ENCODE data around the gene LRBA. TPM values are rescaled to one million over a fixed set of nuclear protein-coding genes. Genes with fewer than 3 reads are reported as not detected.

LRBA gene
- total and polyA plus RNA-seq, 4 donors = 8.2 to 69.8 (median 32.8) TPM

DNA sequence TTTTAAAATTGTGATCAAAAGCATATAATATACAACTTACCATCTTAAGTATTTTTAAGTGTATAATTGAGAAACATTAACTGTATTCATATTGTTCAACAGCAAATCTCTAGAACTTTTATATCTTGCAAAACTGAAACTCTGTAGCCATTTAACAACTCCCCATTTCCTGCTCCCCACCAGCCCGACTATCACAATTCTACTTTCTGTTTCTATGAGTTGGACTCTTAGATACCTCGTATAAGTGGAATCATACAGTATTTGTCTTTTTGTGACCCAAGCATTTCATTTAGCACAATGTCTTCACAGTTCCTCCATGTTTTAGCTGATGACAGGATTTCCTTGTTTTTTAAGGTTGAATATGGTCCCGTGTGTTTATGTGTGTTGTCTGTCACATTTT lies 106.0 kb downstream of the LRBA start:
- H3K9ac ChIP-seq (ENCODE audit: low read depth in 1 of 2, low read length in 2 of 2) = no peak overlapping the region
- no peaks in the 10 kb centered on the region for H3K9me3 ChIP-seq (ENCODE audit: control insufficient read depth in 4 of 4, low read length in 3 of 4)
- no peak overlapping the region for H3K4me3 ChIP-seq (ENCODE audit: low read depth in 1 of 3, low read length in 3 of 3)
- H3K36me3 ChIP-seq (ENCODE audit: control insufficient read depth in 4 of 4, insufficient read depth in 3 of 4, low read depth in 1 of 4, low read length in 3 of 4) = peaks cover 0 to 25% (median 8%) of the 10 kb centered on the region in 4 donors
- no peak for DNase-seq (ENCODE audit: low spot score)
- WGBS = 89% methylated on average over 3 of the region's 3 CpGs
- TF ChIP-seq FOXA2 (IDR thresholded peaks at IDR 0.05) = no peak
- TF ChIP-seq NR2F2 (IDR thresholded peaks at IDR 0.05) = no peak
- no peak for TF ChIP-seq ZBTB33 (IDR thresholded peaks at IDR 0.05)
- no peak for TF ChIP-seq EGR1 (IDR thresholded peaks at IDR 0.05; ENCODE audit: low read depth in 2 of 2)
- TF ChIP-seq, protein P1, sequence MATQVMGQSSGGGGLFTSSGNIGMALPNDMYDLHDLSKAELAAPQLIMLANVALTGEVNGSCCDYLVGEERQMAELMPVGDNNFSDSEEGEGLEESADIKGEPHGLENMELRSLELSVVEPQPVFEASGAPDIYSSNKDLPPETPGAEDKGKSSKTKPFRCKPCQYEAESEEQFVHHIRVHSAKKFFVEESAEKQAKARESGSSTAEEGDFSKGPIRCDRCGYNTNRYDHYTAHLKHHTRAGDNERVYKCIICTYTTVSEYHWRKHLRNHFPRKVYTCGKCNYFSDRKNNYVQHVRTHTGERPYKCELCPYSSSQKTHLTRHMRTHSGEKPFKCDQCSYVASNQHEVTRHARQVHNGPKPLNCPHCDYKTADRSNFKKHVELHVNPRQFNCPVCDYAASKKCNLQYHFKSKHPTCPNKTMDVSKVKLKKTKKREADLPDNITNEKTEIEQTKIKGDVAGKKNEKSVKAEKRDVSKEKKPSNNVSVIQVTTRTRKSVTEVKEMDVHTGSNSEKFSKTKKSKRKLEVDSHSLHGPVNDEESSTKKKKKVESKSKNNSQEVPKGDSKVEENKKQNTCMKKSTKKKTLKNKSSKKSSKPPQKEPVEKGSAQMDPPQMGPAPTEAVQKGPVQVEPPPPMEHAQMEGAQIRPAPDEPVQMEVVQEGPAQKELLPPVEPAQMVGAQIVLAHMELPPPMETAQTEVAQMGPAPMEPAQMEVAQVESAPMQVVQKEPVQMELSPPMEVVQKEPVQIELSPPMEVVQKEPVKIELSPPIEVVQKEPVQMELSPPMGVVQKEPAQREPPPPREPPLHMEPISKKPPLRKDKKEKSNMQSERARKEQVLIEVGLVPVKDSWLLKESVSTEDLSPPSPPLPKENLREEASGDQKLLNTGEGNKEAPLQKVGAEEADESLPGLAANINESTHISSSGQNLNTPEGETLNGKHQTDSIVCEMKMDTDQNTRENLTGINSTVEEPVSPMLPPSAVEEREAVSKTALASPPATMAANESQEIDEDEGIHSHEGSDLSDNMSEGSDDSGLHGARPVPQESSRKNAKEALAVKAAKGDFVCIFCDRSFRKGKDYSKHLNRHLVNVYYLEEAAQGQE (IDR thresholded peaks at IDR 0.05) = no peak
- TF ChIP-seq CTCF (IDR thresholded peaks at IDR 0.05; ENCODE audit: low read depth, low read length, missing input control) = no peak
- no peaks in the 10 kb centered on the region for H3K27me3 ChIP-seq (ENCODE audit: control insufficient read depth in 4 of 4, insufficient read depth in 4 of 4, low read length in 3 of 4)
- H3K4me1 ChIP-seq (ENCODE audit: control insufficient read depth in 4 of 4, insufficient read depth in 4 of 4, low read length in 3 of 4) = no peaks in the 10 kb centered on the region
- no peak overlapping the region for H3K27ac ChIP-seq (ENCODE audit: low read depth in 1 of 2, low read length in 2 of 2)

GRCh38 chr4:150906987-150907633 lies 108.0 kb downstream of the LRBA start:
- no peak overlapping the region for H3K9ac ChIP-seq (ENCODE audit: low read depth in 1 of 2, low read length in 2 of 2)
- no peak for DNase-seq (ENCODE audit: low spot score)
- H3K27ac ChIP-seq (ENCODE audit: low read depth in 1 of 2, low read length in 2 of 2) = no peak overlapping the region
- H3K9me3 ChIP-seq (ENCODE audit: control insufficient read depth in 4 of 4, low read length in 3 of 4) = no peaks in the 10 kb centered on the region
- 77% methylated on average over 3 of the region's 3 CpGs for WGBS
- peaks cover 0 to 22% (median 7%) of the 10 kb centered on the region in 4 donors for H3K36me3 ChIP-seq (ENCODE audit: control insufficient read depth in 4 of 4, insufficient read depth in 3 of 4, low read depth in 1 of 4, low read length in 3 of 4)
- no peaks in the 10 kb centered on the region for H3K4me1 ChIP-seq (ENCODE audit: control insufficient read depth in 4 of 4, insufficient read depth in 4 of 4, low read length in 3 of 4)
- H3K4me3 ChIP-seq (ENCODE audit: low read depth in 1 of 3, low read length in 3 of 3) = no peak overlapping the region
- H3K27me3 ChIP-seq (ENCODE audit: control insufficient read depth in 4 of 4, insufficient read depth in 4 of 4, low read length in 3 of 4) = no peaks in the 10 kb centered on the region
- TF ChIP-seq JUND (IDR thresholded peaks at IDR 0.05) (no peak), TAF1 (conservative IDR thresholded peaks at IDR 0.05) (no peak), HNF4A (conservative IDR thresholded peaks at IDR 0.05) (no peak), RAD21 (IDR thresholded peaks at IDR 0.05) (no peak), CTCF (IDR thresholded peaks at IDR 0.05; ENCODE audit: low read depth, low read length, missing input control) (no peak), FOXA2 (IDR thresholded peaks at IDR 0.05) (no peak), ZBTB33 (IDR thresholded peaks at IDR 0.05) (no peak), HNF4G (IDR thresholded peaks at IDR 0.05) (no peak), SP1 (IDR thresholded peaks at IDR 0.05) (no peak), EGR1 (IDR thresholded peaks at IDR 0.05; ENCODE audit: low read depth in 2 of 2) (no peak), NR2F2 (IDR thresholded peaks at IDR 0.05) (no peak), GABPA (IDR thresholded peaks at IDR 0.05 in 1 of 2, conservative IDR thresholded peaks at IDR 0.05 in 1 of 2) (no peak)
- TF ChIP-seq, protein P2, sequence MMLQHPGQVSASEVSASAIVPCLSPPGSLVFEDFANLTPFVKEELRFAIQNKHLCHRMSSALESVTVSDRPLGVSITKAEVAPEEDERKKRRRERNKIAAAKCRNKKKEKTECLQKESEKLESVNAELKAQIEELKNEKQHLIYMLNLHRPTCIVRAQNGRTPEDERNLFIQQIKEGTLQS (IDR thresholded peaks at IDR 0.05) = no peak
- TF ChIP-seq, protein P1 (IDR thresholded peaks at IDR 0.05) = no peak

Data from liver (tissue), 9 donors.